K562 (cell line): ENCODE data around the gene MEIG1.
"Not testable (repeated sequence)": the region's sequence is repeated elsewhere in the genome, so short reads cannot be mapped to it uniquely, and the experiment has no call there.

Experiments used
- CBFB ChIP-seq: sonication (generic); formaldehyde crosslinking; IDR thresholded peaks from 2 replicates; pipeline ENCODE4 v1.4.0; 2020; ENCODE audit warnings: mild to moderate bottlenecking, missing genetic modification reagents
- CC2D1A ChIP-seq: fragments of 450-650 bp; IDR thresholded peaks from 2 replicates; pipeline ENCODE4 v1.6.1; 2017; ENCODE audit warnings: mild to moderate bottlenecking
- EHMT2 ChIP-seq: fragments of 450-650 bp; IDR thresholded peaks from 2 replicates; pipeline ENCODE4 v1.6.1; 2018; ENCODE audit warnings: antibody characterized with exemption
- EZH2 ChIP-seq: IDR thresholded peaks from 2 replicates; pipeline ENCODE4 v1.6.1; 2012; ENCODE audit warnings: low read depth, mild to moderate bottlenecking, inconsistent platforms, low read length, borderline replicate concordance
- OTX1 ChIP-seq: fragments of 450-650 bp; formaldehyde crosslinking; IDR thresholded peaks from 2 replicates; pipeline ENCODE4 v1.4.0; 2022; ENCODE audit warnings: mild to moderate bottlenecking
- TF ChIP-seq, protein P1 (sequence below): fragments of 450-650 bp; IDR thresholded peaks from 2 replicates; pipeline ENCODE4 v1.6.1; 2016; ENCODE audit warnings: mild to moderate bottlenecking, moderate library complexity

DNA sequence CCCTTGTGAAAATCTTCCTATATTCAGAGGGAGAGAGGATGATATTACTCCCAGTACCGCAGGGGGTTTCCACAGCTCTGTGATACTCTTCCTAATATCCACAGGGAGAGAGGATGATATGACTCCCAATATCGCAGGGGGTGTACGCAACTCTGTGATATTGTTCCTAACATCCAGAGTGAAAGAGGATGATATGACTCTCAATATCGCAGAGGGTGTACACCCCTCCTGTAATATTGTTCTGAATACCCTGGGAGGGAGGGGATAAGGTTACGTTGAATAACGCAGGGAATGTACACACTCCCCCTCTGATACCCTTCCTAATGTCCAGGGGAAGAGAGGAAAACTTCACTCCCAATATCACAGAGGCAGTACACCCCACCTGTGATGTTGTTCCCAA is 30.4 kb downstream of the MEIG1 start:
- TF ChIP-seq CC2D1A; EHMT2; EZH2; OTX1 (CRISPR knock-in tag); CBFB (CRISPR knock-in tag): not testable (repeated sequence)
- TF ChIP-seq, protein P1, sequence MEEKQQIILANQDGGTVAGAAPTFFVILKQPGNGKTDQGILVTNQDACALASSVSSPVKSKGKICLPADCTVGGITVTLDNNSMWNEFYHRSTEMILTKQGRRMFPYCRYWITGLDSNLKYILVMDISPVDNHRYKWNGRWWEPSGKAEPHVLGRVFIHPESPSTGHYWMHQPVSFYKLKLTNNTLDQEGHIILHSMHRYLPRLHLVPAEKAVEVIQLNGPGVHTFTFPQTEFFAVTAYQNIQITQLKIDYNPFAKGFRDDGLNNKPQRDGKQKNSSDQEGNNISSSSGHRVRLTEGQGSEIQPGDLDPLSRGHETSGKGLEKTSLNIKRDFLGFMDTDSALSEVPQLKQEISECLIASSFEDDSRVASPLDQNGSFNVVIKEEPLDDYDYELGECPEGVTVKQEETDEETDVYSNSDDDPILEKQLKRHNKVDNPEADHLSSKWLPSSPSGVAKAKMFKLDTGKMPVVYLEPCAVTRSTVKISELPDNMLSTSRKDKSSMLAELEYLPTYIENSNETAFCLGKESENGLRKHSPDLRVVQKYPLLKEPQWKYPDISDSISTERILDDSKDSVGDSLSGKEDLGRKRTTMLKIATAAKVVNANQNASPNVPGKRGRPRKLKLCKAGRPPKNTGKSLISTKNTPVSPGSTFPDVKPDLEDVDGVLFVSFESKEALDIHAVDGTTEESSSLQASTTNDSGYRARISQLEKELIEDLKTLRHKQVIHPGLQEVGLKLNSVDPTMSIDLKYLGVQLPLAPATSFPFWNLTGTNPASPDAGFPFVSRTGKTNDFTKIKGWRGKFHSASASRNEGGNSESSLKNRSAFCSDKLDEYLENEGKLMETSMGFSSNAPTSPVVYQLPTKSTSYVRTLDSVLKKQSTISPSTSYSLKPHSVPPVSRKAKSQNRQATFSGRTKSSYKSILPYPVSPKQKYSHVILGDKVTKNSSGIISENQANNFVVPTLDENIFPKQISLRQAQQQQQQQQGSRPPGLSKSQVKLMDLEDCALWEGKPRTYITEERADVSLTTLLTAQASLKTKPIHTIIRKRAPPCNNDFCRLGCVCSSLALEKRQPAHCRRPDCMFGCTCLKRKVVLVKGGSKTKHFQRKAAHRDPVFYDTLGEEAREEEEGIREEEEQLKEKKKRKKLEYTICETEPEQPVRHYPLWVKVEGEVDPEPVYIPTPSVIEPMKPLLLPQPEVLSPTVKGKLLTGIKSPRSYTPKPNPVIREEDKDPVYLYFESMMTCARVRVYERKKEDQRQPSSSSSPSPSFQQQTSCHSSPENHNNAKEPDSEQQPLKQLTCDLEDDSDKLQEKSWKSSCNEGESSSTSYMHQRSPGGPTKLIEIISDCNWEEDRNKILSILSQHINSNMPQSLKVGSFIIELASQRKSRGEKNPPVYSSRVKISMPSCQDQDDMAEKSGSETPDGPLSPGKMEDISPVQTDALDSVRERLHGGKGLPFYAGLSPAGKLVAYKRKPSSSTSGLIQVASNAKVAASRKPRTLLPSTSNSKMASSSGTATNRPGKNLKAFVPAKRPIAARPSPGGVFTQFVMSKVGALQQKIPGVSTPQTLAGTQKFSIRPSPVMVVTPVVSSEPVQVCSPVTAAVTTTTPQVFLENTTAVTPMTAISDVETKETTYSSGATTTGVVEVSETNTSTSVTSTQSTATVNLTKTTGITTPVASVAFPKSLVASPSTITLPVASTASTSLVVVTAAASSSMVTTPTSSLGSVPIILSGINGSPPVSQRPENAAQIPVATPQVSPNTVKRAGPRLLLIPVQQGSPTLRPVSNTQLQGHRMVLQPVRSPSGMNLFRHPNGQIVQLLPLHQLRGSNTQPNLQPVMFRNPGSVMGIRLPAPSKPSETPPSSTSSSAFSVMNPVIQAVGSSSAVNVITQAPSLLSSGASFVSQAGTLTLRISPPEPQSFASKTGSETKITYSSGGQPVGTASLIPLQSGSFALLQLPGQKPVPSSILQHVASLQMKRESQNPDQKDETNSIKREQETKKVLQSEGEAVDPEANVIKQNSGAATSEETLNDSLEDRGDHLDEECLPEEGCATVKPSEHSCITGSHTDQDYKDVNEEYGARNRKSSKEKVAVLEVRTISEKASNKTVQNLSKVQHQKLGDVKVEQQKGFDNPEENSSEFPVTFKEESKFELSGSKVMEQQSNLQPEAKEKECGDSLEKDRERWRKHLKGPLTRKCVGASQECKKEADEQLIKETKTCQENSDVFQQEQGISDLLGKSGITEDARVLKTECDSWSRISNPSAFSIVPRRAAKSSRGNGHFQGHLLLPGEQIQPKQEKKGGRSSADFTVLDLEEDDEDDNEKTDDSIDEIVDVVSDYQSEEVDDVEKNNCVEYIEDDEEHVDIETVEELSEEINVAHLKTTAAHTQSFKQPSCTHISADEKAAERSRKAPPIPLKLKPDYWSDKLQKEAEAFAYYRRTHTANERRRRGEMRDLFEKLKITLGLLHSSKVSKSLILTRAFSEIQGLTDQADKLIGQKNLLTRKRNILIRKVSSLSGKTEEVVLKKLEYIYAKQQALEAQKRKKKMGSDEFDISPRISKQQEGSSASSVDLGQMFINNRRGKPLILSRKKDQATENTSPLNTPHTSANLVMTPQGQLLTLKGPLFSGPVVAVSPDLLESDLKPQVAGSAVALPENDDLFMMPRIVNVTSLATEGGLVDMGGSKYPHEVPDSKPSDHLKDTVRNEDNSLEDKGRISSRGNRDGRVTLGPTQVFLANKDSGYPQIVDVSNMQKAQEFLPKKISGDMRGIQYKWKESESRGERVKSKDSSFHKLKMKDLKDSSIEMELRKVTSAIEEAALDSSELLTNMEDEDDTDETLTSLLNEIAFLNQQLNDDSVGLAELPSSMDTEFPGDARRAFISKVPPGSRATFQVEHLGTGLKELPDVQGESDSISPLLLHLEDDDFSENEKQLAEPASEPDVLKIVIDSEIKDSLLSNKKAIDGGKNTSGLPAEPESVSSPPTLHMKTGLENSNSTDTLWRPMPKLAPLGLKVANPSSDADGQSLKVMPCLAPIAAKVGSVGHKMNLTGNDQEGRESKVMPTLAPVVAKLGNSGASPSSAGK: not testable (repeated sequence)
